ENCODE measurements around the gene MAP3K10. TPM values are rescaled to one million over a fixed set of nuclear protein-coding genes. Genes with fewer than 3 reads are reported as not detected.

The MAP3K10 gene
- polyA plus RNA-seq, 1 donor from 2014 or later = 18.3 TPM

- Histone ChIP-seq H3K9me3 (ENCODE audit: low read length) (no peaks in the 10 kb centered on the region), H3K36me3 (ENCODE audit: insufficient read depth, low read length) (no peaks in the 10 kb centered on the region), H4K20me1 (ENCODE audit: insufficient read depth) (no peaks in the 10 kb centered on the region), H3K79me2 (replicated peaks; ENCODE audit: insufficient read depth, low read length) (no peaks in the 10 kb centered on the region), H3K4me3 (ENCODE audit: low read length) (no peak overlapping the region), H3K9me2 (ENCODE audit: insufficient read depth, low read length) (no peaks in the 10 kb centered on the region), H3K9ac (ENCODE audit: low read length) (no peak overlapping the region), H2AFZ (ENCODE audit: low read depth, low read length) (no peak overlapping the region), H3K27me3 (ENCODE audit: insufficient read depth, low read depth, low read length) (no peaks in the 10 kb centered on the region), H3F3A (ENCODE audit: insufficient read depth, low read length, poor library complexity, severe bottlenecking) (no peaks in the 10 kb centered on the region), H3K4me2 (ENCODE audit: low read length) (no peak overlapping the region), H3K27ac (ENCODE audit: low read length) (no peak overlapping the region)
- TF ChIP-seq EZH2 (IDR thresholded peaks at IDR 0.05; ENCODE audit: borderline replicate concordance, insufficient read depth, low read length, poor library complexity, severe bottlenecking) = no peak
- no peak for TF ChIP-seq TAF1 (IDR thresholded peaks at IDR 0.05; ENCODE audit: low read depth)
- TF ChIP-seq EP300 (conservative IDR thresholded peaks at IDR 0.05; ENCODE audit: poor library complexity, severe bottlenecking) = no peak
- TF ChIP-seq CTCF (IDR thresholded peaks at IDR 0.05; ENCODE audit: poor library complexity, severe bottlenecking) = no peak
- TF ChIP-seq RAD21 (conservative IDR thresholded peaks at IDR 0.05) = no peak
- no peak for TF ChIP-seq REST (IDR thresholded peaks at IDR 0.05; ENCODE audit: borderline replicate concordance)
- TF ChIP-seq POLR2AphosphoS5 (IDR thresholded peaks at IDR 0.05) = no peak
- no peak for TF ChIP-seq MXI1 (conservative IDR thresholded peaks at IDR 0.05; ENCODE audit: poor library complexity, severe bottlenecking)
- TF ChIP-seq SMC3 (conservative IDR thresholded peaks at IDR 0.05; ENCODE audit: poor library complexity) = no peak
These were observed 56.0 kb downstream of the MAP3K10 start for GRCh38 chr19:40247178-40247577.

GRCh38 chr19:40247735-40248262 lies 56.6 kb downstream of the MAP3K10 start:
- no peak overlapping the region for H3K4me2 ChIP-seq (ENCODE audit: low read length)
- no peak overlapping the region for H3K4me3 ChIP-seq (ENCODE audit: low read length)
- no peaks in the 10 kb centered on the region for H3K36me3 ChIP-seq (ENCODE audit: insufficient read depth, low read length)
- no peaks in the 10 kb centered on the region for H3F3A ChIP-seq (ENCODE audit: insufficient read depth, low read length, poor library complexity, severe bottlenecking)
- no peaks in the 10 kb centered on the region for H3K9me3 ChIP-seq (ENCODE audit: low read length)
- H3K79me2 ChIP-seq (replicated peaks; ENCODE audit: insufficient read depth, low read length) = no peaks in the 10 kb centered on the region
- H4K20me1 ChIP-seq (ENCODE audit: insufficient read depth) = no peaks in the 10 kb centered on the region
- H3K9ac ChIP-seq (ENCODE audit: low read length) = no peak overlapping the region
- no peak overlapping the region for H3K27ac ChIP-seq (ENCODE audit: low read length)
- H3K9me2 ChIP-seq (ENCODE audit: insufficient read depth, low read length) = no peaks in the 10 kb centered on the region
- TF ChIP-seq TAF1 (IDR thresholded peaks at IDR 0.05; ENCODE audit: low read depth) = no peak
- TF ChIP-seq CTCF (IDR thresholded peaks at IDR 0.05; ENCODE audit: poor library complexity, severe bottlenecking) = no peak
- no peak for TF ChIP-seq POLR2AphosphoS5 (IDR thresholded peaks at IDR 0.05)
- TF ChIP-seq EP300 (conservative IDR thresholded peaks at IDR 0.05; ENCODE audit: poor library complexity, severe bottlenecking) = no peak
- TF ChIP-seq MXI1 (conservative IDR thresholded peaks at IDR 0.05; ENCODE audit: poor library complexity, severe bottlenecking) = no peak
- TF ChIP-seq SMC3 (conservative IDR thresholded peaks at IDR 0.05; ENCODE audit: poor library complexity) = no peak
- TF ChIP-seq REST (IDR thresholded peaks at IDR 0.05; ENCODE audit: borderline replicate concordance) = no peak
- TF ChIP-seq RAD21 (conservative IDR thresholded peaks at IDR 0.05) = no peak
- TF ChIP-seq EZH2 (IDR thresholded peaks at IDR 0.05; ENCODE audit: borderline replicate concordance, insufficient read depth, low read length, poor library complexity, severe bottlenecking) = no peak
- H2AFZ ChIP-seq (ENCODE audit: low read depth, low read length) = no peak overlapping the region
- no peaks in the 10 kb centered on the region for H3K27me3 ChIP-seq (ENCODE audit: insufficient read depth, low read depth, low read length)

Data from neural cell (in vitro differentiated cells).